Neuronal stem cell (in vitro differentiated cells): ENCODE results near the gene RDX.
A peak's percentile ranks its signal among the peaks of the same experiment; 100 is the strongest.

Experiments
- DNase-seq: peaks from one replicate; pipeline ENCODE4 v3.0.0-alpha.2; 2013; ENCODE audit warnings: low spot score
- H2AFZ ChIP-seq: one replicate; pipeline ENCODE4 v1.6.1; 2013; ENCODE audit warnings: mild to moderate bottlenecking, low read length, inconsistent platforms
- H2AK5ac ChIP-seq: 2 replicates; pipeline ENCODE4 v1.6.1; 2013; ENCODE audit warnings: low read depth, mild to moderate bottlenecking, inconsistent platforms, low read length, moderate library complexity, mixed read lengths
- H2BK120ac ChIP-seq: 2 replicates; pipeline ENCODE4 v1.6.1; 2013; ENCODE audit warnings: low read depth, mild to moderate bottlenecking, inconsistent platforms, low read length, moderate library complexity, mixed read lengths
- H2BK12ac ChIP-seq: one replicate; pipeline ENCODE4 v1.6.1; 2013; ENCODE audit warnings: low read length, inconsistent platforms
- H2BK15ac ChIP-seq: 2 replicates; pipeline ENCODE4 v1.6.1; 2013; ENCODE audit warnings: mild to moderate bottlenecking, low read length, inconsistent platforms, mixed read lengths
- H2BK5ac ChIP-seq: one replicate; pipeline ENCODE4 v1.6.1; 2013; ENCODE audit warnings: inconsistent platforms, mild to moderate bottlenecking, low read length, moderate library complexity
- H3K14ac ChIP-seq: one replicate; pipeline ENCODE4 v1.6.1; 2013; ENCODE audit warnings: low read length, inconsistent platforms
- H3K18ac ChIP-seq: 2 replicates; pipeline ENCODE4 v1.6.1; 2013; ENCODE audit warnings: low read length, inconsistent platforms
- H3K23ac ChIP-seq: 2 replicates; pipeline ENCODE4 v1.6.1; 2013; ENCODE audit warnings: low read depth, mild to moderate bottlenecking, mixed read lengths, low read length, inconsistent platforms; ENCODE audit not compliant: poor library complexity
- H3K27ac ChIP-seq: replicated peaks from 3 replicates; pipeline ENCODE4 v1.5.1; 2013; ENCODE audit warnings: low read length, inconsistent platforms
- H3K27me3 ChIP-seq, 3 experiments: 2 replicates each; pipeline ENCODE4 v1.6.1; 2013; ENCODE audit warnings: low read length in 3 of 3, mild to moderate bottlenecking in 2 of 3, inconsistent platforms in 1 of 3, low read depth in 1 of 3, mixed read lengths in 1 of 3, moderate library complexity in 1 of 3; ENCODE audit not compliant: control insufficient read depth in 3 of 3, insufficient read depth in 3 of 3
- H3K36me3 ChIP-seq, 2 donors: replicated peaks in 1 of 2; 2 replicates each; pipeline ENCODE4 v1.6.1; 2013; ENCODE audit warnings: low read length in 2 of 2; ENCODE audit not compliant: control insufficient read depth in 2 of 2, insufficient read depth in 2 of 2
- H3K4ac ChIP-seq: 2 replicates; pipeline ENCODE4 v1.6.1; 2013; ENCODE audit warnings: inconsistent platforms, mild to moderate bottlenecking, low read length, moderate library complexity
- H3K4me1 ChIP-seq, 2 donors: 1 replicate in 1 of 2; 2 replicates in 1 of 2; pipeline ENCODE4 v1.6.1; 2013; ENCODE audit warnings: low read length in 2 of 2, low read depth in 1 of 2; ENCODE audit not compliant: control insufficient read depth in 2 of 2, insufficient read depth in 1 of 2
- H3K4me2 ChIP-seq: one replicate; pipeline ENCODE4 v1.6.1; 2013; ENCODE audit warnings: mild to moderate bottlenecking, low read length, inconsistent platforms; ENCODE audit not compliant: insufficient read depth, poor library complexity, severe bottlenecking
- H3K4me3 ChIP-seq, 2 donors: 2 replicates each; pipeline ENCODE4 v1.5.1; 2013; ENCODE audit warnings: low read length in 2 of 2, mild to moderate bottlenecking in 2 of 2, inconsistent platforms in 1 of 2, moderate library complexity in 1 of 2
- H3K79me1 ChIP-seq: one replicate; pipeline ENCODE4 v1.6.1; 2013; ENCODE audit warnings: low read depth, mild to moderate bottlenecking, inconsistent platforms, low read length, moderate library complexity
- H3K9ac ChIP-seq: one replicate; pipeline ENCODE4 v1.6.1; 2013; ENCODE audit warnings: mild to moderate bottlenecking, low read depth, low read length, inconsistent platforms; ENCODE audit not compliant: poor library complexity
- H3K9me3 ChIP-seq, 2 donors: replicated peaks in 1 of 2; 2 replicates each; pipeline versions ENCODE3 to v1.6.1; 2013; ENCODE audit warnings: low read length in 2 of 2, mild to moderate bottlenecking in 2 of 2, inconsistent platforms in 1 of 2, low read depth in 1 of 2, mixed read lengths in 1 of 2, moderate library complexity in 1 of 2; ENCODE audit not compliant: control insufficient read depth in 2 of 2, insufficient read depth in 1 of 2
- H4K8ac ChIP-seq: one replicate; pipeline ENCODE4 v1.6.1; 2013; ENCODE audit warnings: low read depth, mild to moderate bottlenecking, inconsistent platforms, low read length, moderate library complexity
- H4K91ac ChIP-seq: one replicate; pipeline ENCODE4 v1.6.1; 2013; ENCODE audit warnings: low read length, low read depth, mild to moderate bottlenecking, inconsistent platforms; ENCODE audit not compliant: poor library complexity
- WGBS, 2 donors: extraction: QIAGEN DNeasy Blood & Tissue Kit; methylation state at CpG; one replicate each; pipeline ENCODE4 v1.1.7; 2013; ENCODE audit warnings: missing lambda C conversion rate in 2 of 2, mixed read lengths in 1 of 2; ENCODE audit not compliant: insufficient read length in 2 of 2, insufficient replicate concordance in 1 of 2; ENCODE audit errors: extremely low coverage in 2 of 2; 5-methylcytosine and 5-hydroxymethylcytosine counted together

The RDX gene

DNA sequence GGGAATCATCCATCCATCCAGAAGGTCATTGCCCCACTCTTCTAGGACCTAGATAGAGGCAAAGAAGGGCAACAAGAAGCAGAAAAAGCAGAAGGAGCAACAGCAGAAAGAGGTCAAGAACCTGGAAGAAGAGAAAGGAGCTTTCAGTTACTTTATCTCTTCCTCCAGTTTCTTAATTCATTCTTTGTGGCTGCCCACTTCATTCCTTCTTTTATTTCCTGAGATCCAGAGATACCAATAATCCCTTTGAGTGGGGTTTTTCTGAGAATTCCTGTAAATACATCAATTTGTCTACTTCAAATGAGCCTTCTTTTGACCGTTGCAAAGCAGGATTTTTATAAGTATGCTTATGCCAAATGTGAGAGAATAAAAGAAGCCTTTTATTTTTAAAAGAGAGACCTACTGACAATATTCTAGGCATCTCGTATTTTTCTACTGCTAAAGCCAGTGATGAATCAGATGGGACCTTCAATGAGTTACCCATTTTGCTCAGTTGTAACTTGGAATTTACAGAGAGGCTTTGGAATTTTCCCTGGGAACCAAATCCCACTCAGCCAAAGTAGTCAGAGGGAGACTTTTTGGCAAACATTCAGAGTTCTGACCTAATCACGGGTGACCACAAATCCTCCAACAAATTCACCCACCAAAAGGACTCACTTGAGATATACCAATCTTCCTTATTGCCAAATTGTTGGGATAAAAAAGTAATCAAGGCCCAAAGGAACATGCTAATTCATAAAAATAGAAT lies 148.3 kb downstream of the RDX start:
- no peak overlapping the region for H3K18ac ChIP-seq
- no peak for DNase-seq

GRCh38 chr11:110141812-110142211 lies 154.6 kb downstream of the RDX start:
- Histone ChIP-seq H3K9me3 (peaks cover 0 to 47% of the 10 kb centered on the region in 2 donors), H3K27me3 (no peaks in the 10 kb centered on the region), H2AFZ (no peak overlapping the region), H3K18ac (no peak overlapping the region), H4K91ac (no peak overlapping the region), H3K4me2 (no peak overlapping the region), H2BK15ac (no peak overlapping the region), H2BK12ac (no peak overlapping the region), H2BK120ac (no peak overlapping the region), H3K4me3 (no peak overlapping the region), H3K27ac (no peak overlapping the region), H3K79me1 (no peaks in the 10 kb centered on the region), H3K4me1 (peaks cover 0 to 1% of the 10 kb centered on the region in 2 donors), H4K8ac (no peak overlapping the region), H2AK5ac (no peak overlapping the region), H3K9ac (no peak overlapping the region), H3K23ac (no peak overlapping the region), H3K14ac (no peak overlapping the region), H3K36me3 (peaks cover 2 to 96% of the 10 kb centered on the region in 2 donors), H3K4ac (no peak overlapping the region), H2BK5ac (no peak overlapping the region)
- no peak for DNase-seq

More for the DNA sequence above, 148.3 kb downstream of the RDX start:
- H3K4me3 ChIP-seq, result no peak overlapping the region
- no peak overlapping the region for H2BK120ac ChIP-seq
- no peak overlapping the region for H4K91ac ChIP-seq
- H4K8ac ChIP-seq, result no peak overlapping the region
- H3K27ac ChIP-seq, result no peak overlapping the region
- peaks cover 0 to 14% of the 10 kb centered on the region in 2 donors for H3K9me3 ChIP-seq
- no peak overlapping the region for H3K4ac ChIP-seq
- H3K9ac ChIP-seq, result no peak overlapping the region
- no peak overlapping the region for H2AK5ac ChIP-seq
- H2AFZ ChIP-seq, result no peak overlapping the region
- no peaks in the 10 kb centered on the region for H3K27me3 ChIP-seq
- H3K4me2 ChIP-seq, result no peak overlapping the region
- peaks cover 2 to 4% of the 10 kb centered on the region in 2 donors for H3K4me1 ChIP-seq
- no peaks in the 10 kb centered on the region for H3K79me1 ChIP-seq
- H2BK5ac ChIP-seq, result no peak overlapping the region
- H3K23ac ChIP-seq, result no peak overlapping the region
- no peak overlapping the region for H2BK12ac ChIP-seq
- no CpG with 5 or more reads among the region's 3 CpGs for WGBS, 2 donors
- peaks cover 4 to 70% of the 10 kb centered on the region in 2 donors for H3K36me3 ChIP-seq
- H3K14ac ChIP-seq, result no peak overlapping the region
- no peak overlapping the region for H2BK15ac ChIP-seq

- H3K4me3 ChIP-seq, result peak overlapping the region in 1 of 2 donors; percentile 54
- no peak overlapping the region for H3K4ac ChIP-seq
- no peaks in the 10 kb centered on the region for H3K27me3 ChIP-seq
- H3K36me3 ChIP-seq, result peaks cover 0 to 31% of the 10 kb centered on the region in 2 donors
- no peak overlapping the region for H2BK15ac ChIP-seq
- H3K9ac ChIP-seq, result no peak overlapping the region
- no CpG with 5 or more reads among the region's 6 CpGs for WGBS, 2 donors
- DNase-seq, result peak; percentile 74
- peaks cover 0 to 15% of the 10 kb centered on the region in 2 donors for H3K9me3 ChIP-seq
- no peak overlapping the region for H2AK5ac ChIP-seq
- peak overlapping the region; percentile 56 for H3K4me2 ChIP-seq
- H3K14ac ChIP-seq, result no peak overlapping the region
- H4K91ac ChIP-seq, result no peak overlapping the region
- H3K4me1 ChIP-seq, result peaks cover 4 to 28% of the 10 kb centered on the region in 2 donors
- no peak overlapping the region for H2AFZ ChIP-seq
- H3K79me1 ChIP-seq, result no peaks in the 10 kb centered on the region
- no peak overlapping the region for H3K23ac ChIP-seq
- H2BK5ac ChIP-seq, result no peak overlapping the region
- no peak overlapping the region for H2BK12ac ChIP-seq
- no peak overlapping the region for H2BK120ac ChIP-seq
- no peak overlapping the region for H3K18ac ChIP-seq
- H3K27ac ChIP-seq, result no peak overlapping the region
- no peak overlapping the region for H4K8ac ChIP-seq
Measured at GRCh38 chr11:110134110-110134509, 162.3 kb downstream of the RDX start.

DNA sequence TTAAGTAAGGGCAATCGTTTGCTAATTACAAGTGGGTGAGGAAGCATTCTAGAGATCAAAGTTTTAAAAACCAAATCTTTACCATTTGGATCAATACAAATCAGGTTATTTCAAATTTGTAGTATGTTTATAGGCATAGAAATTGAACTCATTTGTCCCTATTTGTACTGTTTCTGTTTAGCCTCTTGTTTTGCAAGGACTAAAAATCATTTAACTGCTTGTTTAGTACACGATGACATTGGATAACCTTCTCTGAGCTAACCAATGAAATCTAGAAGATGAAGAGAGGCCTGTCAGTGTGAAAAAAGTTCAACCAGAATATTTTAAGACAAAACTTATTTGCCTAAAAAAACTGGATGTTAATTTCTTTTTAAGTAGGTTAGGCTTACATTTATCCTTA lies 163.3 kb downstream of the RDX start:
- Histone ChIP-seq H2BK5ac (no peak overlapping the region), H2BK12ac (no peak overlapping the region), H3K23ac (no peak overlapping the region), H2AK5ac (no peak overlapping the region), H3K27ac (no peak overlapping the region), H3K9ac (no peak overlapping the region), H3K14ac (no peak overlapping the region), H3K4me3 (peak overlapping the region in 1 of 2 donors; percentile 54), H3K27me3 (no peaks in the 10 kb centered on the region), H2BK120ac (no peak overlapping the region), H3K4me1 (peaks cover 4 to 37% of the 10 kb centered on the region in 2 donors), H2AFZ (no peak overlapping the region), H3K9me3 (peaks cover 0 to 11% of the 10 kb centered on the region in 2 donors), H4K91ac (no peak overlapping the region), H3K79me1 (no peaks in the 10 kb centered on the region), H3K4me2 (no peak overlapping the region), H2BK15ac (no peak overlapping the region), H4K8ac (no peak overlapping the region), H3K4ac (no peak overlapping the region), H3K36me3 (peaks cover 0 to 21% of the 10 kb centered on the region in 2 donors), H3K18ac (no peak overlapping the region)
- DNase-seq, result no peak
- WGBS, 2 donors, result no CpG with 5 or more reads among the region's 2 CpGs
